HepG2 (cell line): ENCODE data around the gene LHX3. TPM values are rescaled to one million over a fixed set of nuclear protein-coding genes. Genes with fewer than 3 reads are reported as not detected.

Experiments used
- ATAC-seq: fragments of 200-7000 bp; cut with Tn5 transposase; 3 replicates; pipeline ENCODE4 v1.9.1; 2020; ENCODE audit warnings: mild to moderate bottlenecking, moderate library complexity
- BruUV-seq: library from RNA; stranded (reverse); fragments of 400-500 nt; replicated peaks from 2 replicates; lab custom pipeline; 2021; lab: Mats Ljungman, UMichigan
- CTCF ChIA-PET: fragments of 300-600 bp; formaldehyde crosslinking; extraction: SDS; loops from one replicate; lab custom pipeline; 2021; ENCODE audit warnings: low total read pairs, inconsistent platforms, low intra/inter-chr PET ratio; lab: Yijun Ruan, JAX
- POLR2A ChIA-PET: fragments of 350-600 bp; sonication (Branson Sonifier 250); formaldehyde crosslinking; loops from one replicate; lab custom pipeline; 2020; ENCODE audit warnings: antibody characterized with exemption, inconsistent platforms; lab: Yijun Ruan, JAX
- DNase-seq: peaks from one replicate; pipeline ENCODE4 v3.0.0-alpha.2; 2015; ENCODE audit warnings: low spot score
- FAIRE-seq: peaks from 3 replicates; lab custom pipeline; 2011; peaks lifted over from hg19 to GRCh38; lab: Jason Lieb, UNC
- H2AFZ ChIP-seq: one replicate; pipeline ENCODE4 v1.6.1; 2011; ENCODE audit warnings: low read length, inconsistent platforms
- H3K27ac ChIP-seq: fragments of 300-600 bp; 3 replicates; pipeline ENCODE4 v1.8.0; 2011; ENCODE audit warnings: mixed run types, mild to moderate bottlenecking, mixed read lengths, low read length, inconsistent platforms; ENCODE audit not compliant: insufficient read depth; ENCODE audit errors: extremely low read length
- H3K27me3 ChIP-seq, 2 experiments: fragments of 200-600 bp in 1 of 2; 2 replicates in 1 of 2; 3 replicates in 1 of 2; pipeline versions ENCODE4 v1.6.0 to v1.8.0; 2011; ENCODE audit warnings: low read length in 2 of 2, mild to moderate bottlenecking in 2 of 2, moderate library complexity in 2 of 2, inconsistent platforms in 1 of 2; ENCODE audit not compliant: insufficient read depth in 2 of 2, control insufficient read depth in 1 of 2
- H3K36me3 ChIP-seq, 2 experiments: fragments of 200-600 bp in 1 of 2; replicated peaks in 1 of 2; 2 replicates in 1 of 2; 3 replicates in 1 of 2; pipeline versions ENCODE4 v1.5.1 to v1.8.0; 2011; ENCODE audit warnings: low read length in 2 of 2, inconsistent platforms in 1 of 2; ENCODE audit not compliant: insufficient read depth in 2 of 2, control insufficient read depth in 1 of 2
- H3K4me1 ChIP-seq: 2 replicates; pipeline ENCODE4 v1.5.1; 2012; ENCODE audit warnings: low read length, inconsistent platforms; ENCODE audit not compliant: insufficient read depth
- H3K4me2 ChIP-seq: 2 replicates; pipeline ENCODE4 v1.6.0; 2011; ENCODE audit warnings: low read depth, low read length, inconsistent platforms
- H3K4me3 ChIP-seq, 3 experiments: fragments of 200-600 bp in 1 of 3; sonication (generic), shearing (Covaris generic) in 1 of 3; replicated peaks in 1 of 3; 2 replicates each; pipeline ENCODE4 v1.5.1; 2011 to 2016; ENCODE audit warnings: low read length in 3 of 3, inconsistent platforms in 2 of 3, low read depth in 2 of 3, mild to moderate bottlenecking in 2 of 3, control low read depth in 1 of 3, mixed read lengths in 1 of 3; ENCODE audit not compliant: insufficient read depth in 1 of 3
- H3K79me2 ChIP-seq: one replicate; pipeline ENCODE4 v1.6.1; 2011; ENCODE audit warnings: low read length, inconsistent platforms; ENCODE audit not compliant: insufficient read depth
- H3K9ac ChIP-seq: 2 replicates; pipeline ENCODE4 v1.6.0; 2011; ENCODE audit warnings: mild to moderate bottlenecking, low read depth, low read length, inconsistent platforms; ENCODE audit not compliant: insufficient read depth
- H3K9me3 ChIP-seq: 2 replicates; pipeline ENCODE4 v1.5.1; 2012; ENCODE audit warnings: mild to moderate bottlenecking, low read length
- H4K20me1 ChIP-seq: 2 replicates; pipeline ENCODE4 v1.6.0; 2011; ENCODE audit warnings: inconsistent platforms, mild to moderate bottlenecking, low read length, moderate library complexity; ENCODE audit not compliant: insufficient read depth
- DR1 ChIP-seq: sonication (generic); formaldehyde crosslinking; IDR thresholded peaks from 2 replicates; pipeline ENCODE4 v1.8.0; 2021; ENCODE audit warnings: mild to moderate bottlenecking, missing genetic modification reagents, inconsistent platforms
- NONO ChIP-seq, 2 experiments: fragments of 450-650 bp in 1 of 2; sonication (generic) in 1 of 2; formaldehyde crosslinking in 1 of 2; IDR thresholded peaks in 1 of 2; conservative IDR thresholded peaks in 1 of 2; 2 replicates each; pipeline versions ENCODE4 v1.6.1 to v1.8.0; 2017 to 2022; ENCODE audit warnings: mild to moderate bottlenecking in 1 of 2, missing genetic modification reagents in 1 of 2, moderate library complexity in 1 of 2
- REL ChIP-seq: sonication (generic); formaldehyde crosslinking; conservative IDR thresholded peaks from 2 replicates; pipeline ENCODE4 v1.8.0; 2022; ENCODE audit warnings: mild to moderate bottlenecking, missing genetic modification reagents, moderate library complexity
- RXRB ChIP-seq: IDR thresholded peaks from 2 replicates; pipeline ENCODE4 v1.6.1; 2016; ENCODE audit warnings: borderline replicate concordance, missing genetic modification reagents, missing compliant biosample characterization
- TGIF2 ChIP-seq: IDR thresholded peaks from 2 replicates; pipeline ENCODE4 v1.6.1; 2016; ENCODE audit warnings: control low read depth, missing compliant biosample characterization
- TOE1 ChIP-seq: sonication (generic); formaldehyde crosslinking; IDR thresholded peaks from 2 replicates; pipeline ENCODE4 v1.4.0; 2020; ENCODE audit warnings: mild to moderate bottlenecking, missing genetic modification reagents
- ZFP41 ChIP-seq: sonication (generic); formaldehyde crosslinking; IDR thresholded peaks from 2 replicates; pipeline ENCODE4 v1.4.0; 2020; ENCODE audit warnings: mild to moderate bottlenecking, missing genetic modification reagents, borderline replicate concordance
- ZNF33B ChIP-seq: sonication (generic); formaldehyde crosslinking; IDR thresholded peaks from 2 replicates; pipeline ENCODE4 v1.5.1; 2020; ENCODE audit warnings: mild to moderate bottlenecking, missing genetic modification reagents
- WGBS: methylation state at CpG from one replicate; pipeline ENCODE4 v1.1.6; 2017; ENCODE audit warnings: low lambda C conversion rate; 5-methylcytosine and 5-hydroxymethylcytosine counted together
- in situ Hi-C: cut with HindIII; loops from 2 replicates; pipeline ENCODE4 v1.10.0; 2017; ENCODE audit warnings: low pct_unique_long_range_greater_than_20kb; ENCODE audit not compliant: extremely low pct_ligation_motif_present
- intact Hi-C: fragments of 100-400 bp; cut with micrococcal nuclease; formaldehyde crosslinking; loops from one replicate; pipeline ENCODE4 v1.10.0; 2022; ENCODE audit not compliant: unreplicated experiment
- polyA plus RNA-seq, 8 experiments: library from polyadenylated mRNA; depleted of rRNA in 3 of 8; stranded (reverse) in 7 of 8; unstranded in 1 of 8; fragments of >200 nt; fragmentation: Illumina TruSeq in 4 of 8; extraction: Trizol in 4 of 8; gene quantifications; 2 replicates each; pipeline versions ENCODE4 v1.2.1 to v1.2.3, GENCODE V29; 2011 to 2016; ENCODE audit warnings: low read depth in 4 of 8, missing spikeins in 1 of 8, mixed read lengths in 1 of 8; ENCODE audit not compliant: insufficient read depth in 1 of 8
- total RNA-seq, 5 experiments: library from RNA; depleted of rRNA; stranded (reverse); fragments of >200 nt; fragmentation: Illumina TruSeq; extraction: Trizol; gene quantifications; 2 replicates each; pipeline ENCODE4 v1.2.3, GENCODE V29; 2016; ENCODE audit warnings: low read depth in 1 of 5
- TF ChIP-seq, protein P1 (sequence below): sonication (generic); formaldehyde crosslinking; conservative IDR thresholded peaks from 2 replicates; pipeline ENCODE4 v1.4.0; 2020; ENCODE audit warnings: missing genetic modification reagents
- TF ChIP-seq, protein P2 (sequence below): sonication (generic); formaldehyde crosslinking; IDR thresholded peaks from 2 replicates; pipeline ENCODE4 v1.4.0; 2020; ENCODE audit warnings: missing genetic modification reagents, low read depth, mild to moderate bottlenecking, borderline replicate concordance

The LHX3 gene
- total and polyA plus RNA-seq, 2 of the 13 experiments (the other 11 are each of a cell fraction or from before 2014, with no cell fraction given), result not detected

DNA sequence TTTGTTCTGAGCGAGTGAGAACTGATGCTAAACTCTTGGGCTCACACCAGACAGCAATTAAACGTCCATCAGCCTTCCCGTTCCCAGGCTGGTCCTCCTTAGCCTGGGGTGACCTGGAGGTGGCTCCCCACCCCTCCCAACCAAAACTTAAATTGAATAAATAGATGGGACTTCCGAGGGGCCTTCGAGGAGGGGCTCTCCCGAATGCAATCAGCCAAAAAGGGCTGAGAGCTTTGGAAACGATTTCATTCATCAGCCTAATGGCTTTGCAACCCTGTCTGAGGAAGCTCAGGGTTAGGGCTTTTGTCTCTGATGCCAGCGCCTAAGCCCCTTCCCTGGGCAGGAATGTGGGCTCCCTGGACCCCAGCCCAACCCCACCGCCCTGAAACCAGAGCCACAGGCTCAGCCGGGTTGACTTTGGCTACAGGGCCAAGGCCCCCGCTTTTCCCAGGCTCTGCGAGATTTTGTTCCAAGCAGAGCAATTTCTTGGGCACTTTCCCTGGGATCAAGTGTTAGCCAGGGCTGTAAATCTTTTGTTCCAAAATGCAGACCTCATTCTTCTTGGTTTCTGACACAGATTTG, 29.2 kb downstream of the LHX3 start:
- H3K79me2 ChIP-seq, result no peaks in the 10 kb centered on the region
- POLR2A ChIA-PET, result no interaction called here
- no peak overlapping the region for H3K27ac ChIP-seq
- no peak overlapping the region for H3K4me2 ChIP-seq
- H3K9me3 ChIP-seq, result no peaks in the 10 kb centered on the region
- DNase-seq (no peak), ATAC-seq (no peak), FAIRE-seq (no peak)
- no TSS peak for BruUV-seq
- TF ChIP-seq NONO (IDR thresholded peaks at IDR 0.05) (no peak), NONO (CRISPR knock-in tag; conservative IDR thresholded peaks at IDR 0.05) (no peak), TOE1 (no peak), REL (CRISPR knock-in tag) (no peak), RXRB (CRISPR knock-in tag) (no peak), DR1 (CRISPR knock-in tag) (no peak), ZFP41 (no peak), ZNF33B (CRISPR knock-in tag) (no peak), TGIF2 (CRISPR knock-in tag) (no peak)
- TF ChIP-seq, protein P1, sequence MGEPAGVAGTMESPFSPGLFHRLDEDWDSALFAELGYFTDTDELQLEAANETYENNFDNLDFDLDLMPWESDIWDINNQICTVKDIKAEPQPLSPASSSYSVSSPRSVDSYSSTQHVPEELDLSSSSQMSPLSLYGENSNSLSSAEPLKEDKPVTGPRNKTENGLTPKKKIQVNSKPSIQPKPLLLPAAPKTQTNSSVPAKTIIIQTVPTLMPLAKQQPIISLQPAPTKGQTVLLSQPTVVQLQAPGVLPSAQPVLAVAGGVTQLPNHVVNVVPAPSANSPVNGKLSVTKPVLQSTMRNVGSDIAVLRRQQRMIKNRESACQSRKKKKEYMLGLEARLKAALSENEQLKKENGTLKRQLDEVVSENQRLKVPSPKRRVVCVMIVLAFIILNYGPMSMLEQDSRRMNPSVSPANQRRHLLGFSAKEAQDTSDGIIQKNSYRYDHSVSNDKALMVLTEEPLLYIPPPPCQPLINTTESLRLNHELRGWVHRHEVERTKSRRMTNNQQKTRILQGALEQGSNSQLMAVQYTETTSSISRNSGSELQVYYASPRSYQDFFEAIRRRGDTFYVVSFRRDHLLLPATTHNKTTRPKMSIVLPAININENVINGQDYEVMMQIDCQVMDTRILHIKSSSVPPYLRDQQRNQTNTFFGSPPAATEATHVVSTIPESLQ (CRISPR knock-in tag), result no peak
- TF ChIP-seq, protein P2, sequence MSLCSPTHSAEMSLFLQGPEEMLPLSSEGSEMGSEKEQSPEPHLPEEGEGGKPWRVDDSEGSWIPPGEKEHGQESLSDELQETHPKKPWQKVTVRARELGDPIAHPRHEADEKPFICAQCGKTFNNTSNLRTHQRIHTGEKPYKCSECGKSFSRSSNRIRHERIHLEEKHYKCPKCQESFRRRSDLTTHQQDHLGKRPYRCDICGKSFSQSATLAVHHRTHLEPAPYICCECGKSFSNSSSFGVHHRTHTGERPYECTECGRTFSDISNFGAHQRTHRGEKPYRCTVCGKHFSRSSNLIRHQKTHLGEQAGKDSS, result no peak
- no peak overlapping the region for H2AFZ ChIP-seq
- no peak overlapping the region for H3K9ac ChIP-seq
- H3K4me1 ChIP-seq, result peaks cover 30% of the 10 kb centered on the region
- in situ Hi-C loops, result loop anchor here (10.0 kb wide), 1 partner anchor 109 kb away; no protein-coding TSS in a partner anchor
- H3K36me3 ChIP-seq, result no peaks in the 10 kb centered on the region
- no peak overlapping the region for H3K4me3 ChIP-seq
- no peaks in the 10 kb centered on the region for H4K20me1 ChIP-seq
- CTCF ChIA-PET, result interaction anchor here (0.8 kb wide), 1 partner anchor 33 kb away, joined by 3 read pairs; no protein-coding TSS in a partner anchor
- WGBS, result 36% methylated on average over 9 of the region's 12 CpGs
- peaks cover 6 to 29% of the 10 kb centered on the region in 2 experiments; a peak in 4 of 5 replicates for H3K27me3 ChIP-seq
- intact Hi-C loops, result no loop called here
